ENCODE results near the gene CCDC81. TPM values are rescaled to one million over a fixed set of nuclear protein-coding genes. Genes with fewer than 3 reads are reported as not detected.
"Not testable (repeated sequence)": the region's sequence is repeated elsewhere in the genome, so short reads cannot be mapped to it uniquely, and the experiment has no call there.

CCDC81 gene
- total RNA-seq, 2 donors from 2014 or later = 33.3 to 34.0 TPM

DNA sequence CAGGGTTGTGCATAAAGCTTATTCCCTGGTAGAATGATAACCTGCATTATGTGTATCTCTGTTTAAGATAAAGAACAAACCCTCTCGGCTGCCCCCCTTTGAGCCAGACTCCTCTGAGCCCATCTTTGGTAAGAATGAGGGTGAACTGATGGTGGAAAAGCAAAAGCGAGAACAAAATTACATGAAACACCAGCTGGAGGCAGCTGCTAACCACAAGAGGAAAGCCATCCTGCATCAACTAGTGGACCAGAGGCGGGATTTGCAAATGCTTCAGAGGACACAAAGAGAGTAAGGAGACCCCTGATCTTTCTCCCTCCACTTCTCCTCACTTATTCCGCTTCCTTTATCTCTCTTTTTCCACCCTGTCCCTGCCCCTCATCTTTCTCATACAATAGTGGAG is 40.3 kb downstream of the CCDC81 start:
- no peaks in the 10 kb centered on the region for H3K27me3 Mint-ChIP-seq (ENCODE audit: insufficient read depth)
- H3K27ac Mint-ChIP-seq = no peak overlapping the region
- H3K27ac ChIP-seq (ENCODE audit: low read depth, low read length) = no peak overlapping the region
- peaks cover 2% of the 10 kb centered on the region for H3K36me3 Mint-ChIP-seq (ENCODE audit: low read depth)
- DNase-seq = no peak
- H3K9ac ChIP-seq (ENCODE audit: extremely low read depth, low read length, poor library complexity, severe bottlenecking) = no peak overlapping the region
- H3K4me1 Mint-ChIP-seq = peaks cover 17% of the 10 kb centered on the region
- H3K4me3 Mint-ChIP-seq = no peak overlapping the region
- no peaks in the 10 kb centered on the region for H3K27me3 ChIP-seq (ENCODE audit: control insufficient read depth, insufficient read depth, low read length, poor library complexity, severe bottlenecking)
- H3K9me3 Mint-ChIP-seq = no peaks in the 10 kb centered on the region
- H3K36me3 ChIP-seq (ENCODE audit: control insufficient read depth, insufficient read depth, low read length) = no peaks in the 10 kb centered on the region
- no peak overlapping the region for H3K4me3 ChIP-seq (ENCODE audit: low read length)
- peaks cover 11% of the 10 kb centered on the region for H3K4me1 ChIP-seq (ENCODE audit: control insufficient read depth, insufficient read depth, low read length)
- H3K9me3 ChIP-seq (ENCODE audit: control insufficient read depth, low read length) = no peaks in the 10 kb centered on the region
- 90 to 95% methylated on average over 3 to 4 of the region's 4 CpGs for WGBS, 2 experiments (ENCODE audit: insufficient coverage in 1 of 2, insufficient read length in 1 of 2)
- TF ChIP-seq, protein P1, sequence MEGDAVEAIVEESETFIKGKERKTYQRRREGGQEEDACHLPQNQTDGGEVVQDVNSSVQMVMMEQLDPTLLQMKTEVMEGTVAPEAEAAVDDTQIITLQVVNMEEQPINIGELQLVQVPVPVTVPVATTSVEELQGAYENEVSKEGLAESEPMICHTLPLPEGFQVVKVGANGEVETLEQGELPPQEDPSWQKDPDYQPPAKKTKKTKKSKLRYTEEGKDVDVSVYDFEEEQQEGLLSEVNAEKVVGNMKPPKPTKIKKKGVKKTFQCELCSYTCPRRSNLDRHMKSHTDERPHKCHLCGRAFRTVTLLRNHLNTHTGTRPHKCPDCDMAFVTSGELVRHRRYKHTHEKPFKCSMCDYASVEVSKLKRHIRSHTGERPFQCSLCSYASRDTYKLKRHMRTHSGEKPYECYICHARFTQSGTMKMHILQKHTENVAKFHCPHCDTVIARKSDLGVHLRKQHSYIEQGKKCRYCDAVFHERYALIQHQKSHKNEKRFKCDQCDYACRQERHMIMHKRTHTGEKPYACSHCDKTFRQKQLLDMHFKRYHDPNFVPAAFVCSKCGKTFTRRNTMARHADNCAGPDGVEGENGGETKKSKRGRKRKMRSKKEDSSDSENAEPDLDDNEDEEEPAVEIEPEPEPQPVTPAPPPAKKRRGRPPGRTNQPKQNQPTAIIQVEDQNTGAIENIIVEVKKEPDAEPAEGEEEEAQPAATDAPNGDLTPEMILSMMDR (conservative IDR thresholded peaks at IDR 0.05) = no peak

DNA sequence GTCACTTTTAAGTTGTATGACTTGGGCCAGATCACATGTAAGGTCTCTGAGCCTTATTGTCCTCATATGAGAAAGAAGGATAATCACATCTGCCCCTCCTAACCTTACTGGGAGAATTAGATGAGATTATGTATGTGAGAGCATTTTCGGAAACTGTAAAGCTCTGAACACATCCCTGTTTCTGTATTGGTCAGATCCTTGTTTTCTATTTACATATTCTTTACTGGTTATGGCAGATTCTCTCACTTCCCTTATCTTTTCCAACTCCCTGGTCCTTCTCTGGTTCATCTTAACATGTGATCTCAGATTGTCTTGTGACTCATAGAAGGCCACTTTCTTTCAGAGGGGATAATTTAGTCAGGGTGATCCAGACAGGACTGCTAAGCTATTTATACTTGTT is 41.8 kb downstream of the CCDC81 start:
- TF ChIP-seq, protein P1 (conservative IDR thresholded peaks at IDR 0.05) = no peak
- Histone ChIP-seq H3K9me3 (ENCODE audit: control insufficient read depth, low read length) (no peaks in the 10 kb centered on the region), H3K27me3 (ENCODE audit: control insufficient read depth, insufficient read depth, low read length, poor library complexity, severe bottlenecking) (no peaks in the 10 kb centered on the region), H3K4me1 (ENCODE audit: control insufficient read depth, insufficient read depth, low read length) (peaks cover 14% of the 10 kb centered on the region), H3K4me3 (ENCODE audit: low read length) (no peak overlapping the region), H3K36me3 (ENCODE audit: control insufficient read depth, insufficient read depth, low read length) (no peaks in the 10 kb centered on the region), H3K27ac (ENCODE audit: low read depth, low read length) (no peak overlapping the region), H3K9ac (ENCODE audit: extremely low read depth, low read length, poor library complexity, severe bottlenecking) (no peak overlapping the region)
- H3K4me1 Mint-ChIP-seq = peaks cover 24% of the 10 kb centered on the region
- H3K4me3 Mint-ChIP-seq = no peak overlapping the region
- H3K27me3 Mint-ChIP-seq (ENCODE audit: insufficient read depth) = no peaks in the 10 kb centered on the region
- no peak for DNase-seq
- H3K9me3 Mint-ChIP-seq = no peaks in the 10 kb centered on the region
- 100% methylated on average over 1 of the region's 1 CpG; no CpG with 5 or more reads in 1 of the 2 experiments for WGBS, 2 experiments (ENCODE audit: insufficient coverage in 1 of 2, insufficient read length in 1 of 2)
- no peak overlapping the region for H3K27ac Mint-ChIP-seq
- peaks cover 2% of the 10 kb centered on the region for H3K36me3 Mint-ChIP-seq (ENCODE audit: low read depth)

DNA sequence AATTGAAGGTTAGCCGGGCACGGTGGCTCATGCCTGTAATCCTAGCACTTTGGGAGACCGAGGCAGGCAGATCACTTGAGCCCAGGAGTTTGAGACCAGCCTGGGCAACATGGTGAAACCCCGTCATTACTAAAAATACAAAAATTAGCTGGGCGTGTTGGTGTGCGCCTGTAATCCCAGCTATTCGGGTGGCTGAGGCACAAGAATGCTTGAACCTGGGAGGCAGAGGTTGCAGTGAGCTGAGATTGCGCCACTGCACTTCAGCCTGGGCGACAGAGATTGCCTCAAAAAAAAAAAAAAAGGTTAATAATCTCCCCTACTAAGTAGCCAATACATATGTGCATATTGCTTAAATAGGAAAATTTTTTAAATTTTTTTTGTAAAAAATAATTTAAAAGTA is 42.3 kb downstream of the CCDC81 start:
- H3K4me1 ChIP-seq (ENCODE audit: control insufficient read depth, insufficient read depth, low read length) = peaks cover 14% of the 10 kb centered on the region
- not testable (repeated sequence) for H3K9me3 Mint-ChIP-seq; H3K27me3 Mint-ChIP-seq (ENCODE audit: insufficient read depth); H3K27me3 ChIP-seq (ENCODE audit: control insufficient read depth, insufficient read depth, low read length, poor library complexity, severe bottlenecking); H3K9me3 ChIP-seq (ENCODE audit: control insufficient read depth, low read length); H3K27ac Mint-ChIP-seq; H3K36me3 ChIP-seq (ENCODE audit: control insufficient read depth, insufficient read depth, low read length); H3K9ac ChIP-seq (ENCODE audit: extremely low read depth, low read length, poor library complexity, severe bottlenecking); H3K27ac ChIP-seq (ENCODE audit: low read depth, low read length); DNase-seq; H3K36me3 Mint-ChIP-seq (ENCODE audit: low read depth); H3K4me3 Mint-ChIP-seq; H3K4me3 ChIP-seq (ENCODE audit: low read length)
- WGBS, 2 experiments (ENCODE audit: insufficient coverage in 1 of 2, insufficient read length in 1 of 2) = 95 to 98% methylated on average over 7 to 9 of the region's 9 CpGs
- H3K4me1 Mint-ChIP-seq = peaks cover 27% of the 10 kb centered on the region

DNA sequence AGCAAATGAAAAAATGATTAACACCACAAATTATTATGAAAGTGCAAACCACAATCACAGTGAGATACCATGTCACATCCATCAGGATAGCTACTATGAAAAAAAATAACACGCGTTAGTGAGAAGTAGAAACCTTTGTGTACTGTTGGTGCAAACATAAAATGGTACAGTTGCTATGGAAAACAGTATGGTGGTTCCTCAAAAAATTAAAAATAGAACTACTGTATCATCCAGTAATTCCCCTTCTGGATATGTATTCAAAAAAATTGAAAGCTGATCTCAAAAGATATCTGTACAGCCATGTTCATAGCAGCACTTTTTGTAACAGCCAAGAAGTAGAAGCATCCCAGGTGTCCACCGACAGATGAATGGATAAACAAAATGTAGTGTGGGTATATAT is 43.4 kb downstream of the CCDC81 start:
- DNase-seq = no peak
- Histone ChIP-seq H3K27ac (ENCODE audit: low read depth, low read length) (no peak overlapping the region), H3K27me3 (ENCODE audit: control insufficient read depth, insufficient read depth, low read length, poor library complexity, severe bottlenecking) (no peaks in the 10 kb centered on the region), H3K4me1 (ENCODE audit: control insufficient read depth, insufficient read depth, low read length) (peaks cover 14% of the 10 kb centered on the region), H3K9me3 (ENCODE audit: control insufficient read depth, low read length) (no peaks in the 10 kb centered on the region), H3K9ac (ENCODE audit: extremely low read depth, low read length, poor library complexity, severe bottlenecking) (no peak overlapping the region), H3K4me3 (ENCODE audit: low read length) (no peak overlapping the region), H3K36me3 (ENCODE audit: control insufficient read depth, insufficient read depth, low read length) (no peaks in the 10 kb centered on the region)
- Mint-ChIP-seq H3K27me3 (ENCODE audit: insufficient read depth) (no peaks in the 10 kb centered on the region), H3K9me3 (no peaks in the 10 kb centered on the region), H3K27ac (no peak overlapping the region), H3K4me3 (no peak overlapping the region), H3K36me3 (ENCODE audit: low read depth) (no peaks in the 10 kb centered on the region), H3K4me1 (peaks cover 38% of the 10 kb centered on the region)
- WGBS, 2 experiments (ENCODE audit: insufficient coverage in 1 of 2, insufficient read length in 1 of 2) = 100% methylated on average over 1 of the region's 3 CpGs; no CpG with 5 or more reads in 1 of the 2 experiments
- TF ChIP-seq, protein P1 (conservative IDR thresholded peaks at IDR 0.05) = no peak
